Measurements from ENCODE around the gene NPR3. TPM values are rescaled to one million over a fixed set of nuclear protein-coding genes. Genes with fewer than 3 reads are reported as not detected.

NPR3 gene
- total and polyA plus RNA-seq, 2 experiments from 2014 or later = 0.07 to 0.15 TPM

DNA sequence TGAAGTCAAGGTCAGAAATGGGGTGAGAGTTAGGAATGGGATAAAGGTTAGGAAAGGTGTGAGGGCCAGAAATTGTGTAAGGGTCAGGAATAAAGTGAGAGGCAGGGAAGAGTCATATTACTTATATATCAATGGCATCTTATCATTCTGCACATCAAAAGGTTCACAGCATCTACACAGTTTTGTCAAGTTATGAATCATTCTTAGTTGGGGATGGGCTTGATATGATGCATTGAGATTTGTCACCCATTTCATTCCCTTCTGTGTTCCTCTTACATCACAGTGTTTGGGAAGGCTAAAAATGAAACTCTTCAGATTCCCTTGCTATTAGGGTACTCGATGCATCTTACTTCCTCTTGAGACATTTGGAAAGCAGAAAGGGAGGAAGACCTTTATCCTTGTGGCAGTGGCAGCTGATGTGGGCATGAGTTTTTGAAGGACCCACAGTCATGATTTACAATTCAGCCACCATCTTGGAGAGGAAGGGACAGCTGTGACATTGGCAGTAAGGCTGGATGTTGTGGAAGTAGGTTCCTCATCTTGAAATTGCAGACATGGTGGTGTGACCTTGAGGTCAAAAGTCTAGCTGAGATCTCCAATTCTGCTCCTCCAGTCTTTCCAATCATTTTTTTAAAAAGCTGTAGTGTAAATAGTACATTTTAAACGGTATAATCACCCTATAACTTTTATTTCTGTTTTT, 24.2 kb upstream of the NPR3 start:
- no peak overlapping the region for H3K27ac Mint-ChIP-seq
- H3K36me3 ChIP-seq (ENCODE audit: insufficient read depth) = peaks cover 5% of the 10 kb centered on the region
- H3K4me1 Mint-ChIP-seq = no peaks in the 10 kb centered on the region
- peaks cover 6% of the 10 kb centered on the region; the same call in 1 of the 2 replicates for H3K9me2 ChIP-seq (ENCODE audit: insufficient read depth)
- no peak overlapping the region for H3K27ac ChIP-seq (ENCODE audit: low read depth)
- no peak for ATAC-seq
- no peaks in the 10 kb centered on the region for H4K20me1 ChIP-seq (replicated peaks; ENCODE audit: insufficient read depth)
- no peak overlapping the region for H2AFZ ChIP-seq
- no peak overlapping the region for H3K4me3 ChIP-seq
- peaks cover 27% of the 10 kb centered on the region for H3K36me3 Mint-ChIP-seq (ENCODE audit: low read depth)
- H3K79me2 ChIP-seq (replicated peaks; ENCODE audit: insufficient read depth) = no peaks in the 10 kb centered on the region
- H3K4me2 ChIP-seq = no peak overlapping the region
- TF ChIP-seq EZH2 (IDR thresholded peaks at IDR 0.05; ENCODE audit: low read depth, unreplicated experiment) = no peak
- TF ChIP-seq CREB1 (CRISPR knock-in tag; IDR thresholded peaks at IDR 0.05; ENCODE audit: low read depth) = no peak
- TF ChIP-seq, protein P1, sequence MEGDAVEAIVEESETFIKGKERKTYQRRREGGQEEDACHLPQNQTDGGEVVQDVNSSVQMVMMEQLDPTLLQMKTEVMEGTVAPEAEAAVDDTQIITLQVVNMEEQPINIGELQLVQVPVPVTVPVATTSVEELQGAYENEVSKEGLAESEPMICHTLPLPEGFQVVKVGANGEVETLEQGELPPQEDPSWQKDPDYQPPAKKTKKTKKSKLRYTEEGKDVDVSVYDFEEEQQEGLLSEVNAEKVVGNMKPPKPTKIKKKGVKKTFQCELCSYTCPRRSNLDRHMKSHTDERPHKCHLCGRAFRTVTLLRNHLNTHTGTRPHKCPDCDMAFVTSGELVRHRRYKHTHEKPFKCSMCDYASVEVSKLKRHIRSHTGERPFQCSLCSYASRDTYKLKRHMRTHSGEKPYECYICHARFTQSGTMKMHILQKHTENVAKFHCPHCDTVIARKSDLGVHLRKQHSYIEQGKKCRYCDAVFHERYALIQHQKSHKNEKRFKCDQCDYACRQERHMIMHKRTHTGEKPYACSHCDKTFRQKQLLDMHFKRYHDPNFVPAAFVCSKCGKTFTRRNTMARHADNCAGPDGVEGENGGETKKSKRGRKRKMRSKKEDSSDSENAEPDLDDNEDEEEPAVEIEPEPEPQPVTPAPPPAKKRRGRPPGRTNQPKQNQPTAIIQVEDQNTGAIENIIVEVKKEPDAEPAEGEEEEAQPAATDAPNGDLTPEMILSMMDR (conservative IDR thresholded peaks at IDR 0.05; ENCODE audit: low read depth in 2 of 2) = no peak
- no peak for TF ChIP-seq ZNF331 (CRISPR knock-in tag; IDR thresholded peaks at IDR 0.05; ENCODE audit: low read depth)
- no peak for TF ChIP-seq ZNF114 (CRISPR knock-in tag; IDR thresholded peaks at IDR 0.05)
- no peak for TF ChIP-seq POLR2AphosphoS5 (IDR thresholded peaks at IDR 0.05; ENCODE audit: low read depth)
- TF ChIP-seq STAT1 (IDR thresholded peaks at IDR 0.05; ENCODE audit: unreplicated experiment) = no peak
- no peak for TF ChIP-seq NANOG (IDR thresholded peaks at IDR 0.05; ENCODE audit: borderline replicate concordance)
- TF ChIP-seq, protein P2, sequence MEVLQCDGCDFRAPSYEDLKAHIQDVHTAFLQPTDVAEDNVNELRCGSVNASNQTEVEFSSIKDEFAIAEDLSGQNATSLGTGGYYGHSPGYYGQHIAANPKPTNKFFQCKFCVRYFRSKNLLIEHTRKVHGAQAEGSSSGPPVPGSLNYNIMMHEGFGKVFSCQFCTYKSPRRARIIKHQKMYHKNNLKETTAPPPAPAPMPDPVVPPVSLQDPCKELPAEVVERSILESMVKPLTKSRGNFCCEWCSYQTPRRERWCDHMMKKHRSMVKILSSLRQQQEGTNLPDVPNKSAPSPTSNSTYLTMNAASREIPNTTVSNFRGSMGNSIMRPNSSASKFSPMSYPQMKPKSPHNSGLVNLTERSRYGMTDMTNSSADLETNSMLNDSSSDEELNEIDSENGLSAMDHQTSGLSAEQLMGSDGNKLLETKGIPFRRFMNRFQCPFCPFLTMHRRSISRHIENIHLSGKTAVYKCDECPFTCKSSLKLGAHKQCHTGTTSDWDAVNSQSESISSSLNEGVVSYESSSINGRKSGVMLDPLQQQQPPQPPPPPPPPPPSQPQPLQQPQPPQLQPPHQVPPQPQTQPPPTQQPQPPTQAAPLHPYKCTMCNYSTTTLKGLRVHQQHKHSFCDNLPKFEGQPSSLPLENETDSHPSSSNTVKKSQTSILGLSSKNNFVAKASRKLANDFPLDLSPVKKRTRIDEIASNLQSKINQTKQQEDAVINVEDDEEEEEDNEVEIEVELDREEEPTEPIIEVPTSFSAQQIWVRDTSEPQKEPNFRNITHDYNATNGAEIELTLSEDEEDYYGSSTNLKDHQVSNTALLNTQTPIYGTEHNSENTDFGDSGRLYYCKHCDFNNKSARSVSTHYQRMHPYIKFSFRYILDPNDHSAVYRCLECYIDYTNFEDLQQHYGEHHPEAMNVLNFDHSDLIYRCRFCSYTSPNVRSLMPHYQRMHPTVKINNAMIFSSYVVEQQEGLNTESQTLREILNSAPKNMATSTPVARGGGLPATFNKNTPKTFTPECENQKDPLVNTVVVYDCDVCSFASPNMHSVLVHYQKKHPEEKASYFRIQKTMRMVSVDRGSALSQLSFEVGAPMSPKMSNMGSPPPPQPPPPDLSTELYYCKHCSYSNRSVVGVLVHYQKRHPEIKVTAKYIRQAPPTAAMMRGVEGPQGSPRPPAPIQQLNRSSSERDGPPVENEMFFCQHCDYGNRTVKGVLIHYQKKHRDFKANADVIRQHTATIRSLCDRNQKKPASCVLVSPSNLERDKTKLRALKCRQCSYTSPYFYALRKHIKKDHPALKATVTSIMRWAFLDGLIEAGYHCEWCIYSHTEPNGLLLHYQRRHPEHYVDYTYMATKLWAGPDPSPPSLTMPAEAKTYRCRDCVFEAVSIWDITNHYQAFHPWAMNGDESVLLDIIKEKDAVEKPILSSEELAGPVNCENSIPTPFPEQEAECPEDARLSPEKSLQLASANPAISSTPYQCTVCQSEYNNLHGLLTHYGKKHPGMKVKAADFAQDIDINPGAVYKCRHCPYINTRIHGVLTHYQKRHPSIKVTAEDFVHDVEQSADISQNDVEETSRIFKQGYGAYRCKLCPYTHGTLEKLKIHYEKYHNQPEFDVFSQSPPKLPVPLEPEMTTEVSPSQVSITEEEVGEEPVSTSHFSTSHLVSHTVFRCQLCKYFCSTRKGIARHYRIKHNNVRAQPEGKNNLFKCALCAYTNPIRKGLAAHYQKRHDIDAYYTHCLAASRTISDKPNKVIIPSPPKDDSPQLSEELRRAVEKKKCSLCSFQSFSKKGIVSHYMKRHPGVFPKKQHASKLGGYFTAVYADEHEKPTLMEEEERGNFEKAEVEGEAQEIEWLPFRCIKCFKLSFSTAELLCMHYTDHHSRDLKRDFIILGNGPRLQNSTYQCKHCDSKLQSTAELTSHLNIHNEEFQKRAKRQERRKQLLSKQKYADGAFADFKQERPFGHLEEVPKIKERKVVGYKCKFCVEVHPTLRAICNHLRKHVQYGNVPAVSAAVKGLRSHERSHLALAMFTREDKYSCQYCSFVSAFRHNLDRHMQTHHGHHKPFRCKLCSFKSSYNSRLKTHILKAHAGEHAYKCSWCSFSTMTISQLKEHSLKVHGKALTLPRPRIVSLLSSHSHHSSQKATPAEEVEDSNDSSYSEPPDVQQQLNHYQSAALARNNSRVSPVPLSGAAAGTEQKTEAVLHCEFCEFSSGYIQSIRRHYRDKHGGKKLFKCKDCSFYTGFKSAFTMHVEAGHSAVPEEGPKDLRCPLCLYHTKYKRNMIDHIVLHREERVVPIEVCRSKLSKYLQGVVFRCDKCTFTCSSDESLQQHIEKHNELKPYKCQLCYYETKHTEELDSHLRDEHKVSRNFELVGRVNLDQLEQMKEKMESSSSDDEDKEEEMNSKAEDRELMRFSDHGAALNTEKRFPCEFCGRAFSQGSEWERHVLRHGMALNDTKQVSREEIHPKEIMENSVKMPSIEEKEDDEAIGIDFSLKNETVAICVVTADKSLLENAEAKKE (CRISPR knock-in tag; IDR thresholded peaks at IDR 0.05) = no peak
- TF ChIP-seq, protein P3, sequence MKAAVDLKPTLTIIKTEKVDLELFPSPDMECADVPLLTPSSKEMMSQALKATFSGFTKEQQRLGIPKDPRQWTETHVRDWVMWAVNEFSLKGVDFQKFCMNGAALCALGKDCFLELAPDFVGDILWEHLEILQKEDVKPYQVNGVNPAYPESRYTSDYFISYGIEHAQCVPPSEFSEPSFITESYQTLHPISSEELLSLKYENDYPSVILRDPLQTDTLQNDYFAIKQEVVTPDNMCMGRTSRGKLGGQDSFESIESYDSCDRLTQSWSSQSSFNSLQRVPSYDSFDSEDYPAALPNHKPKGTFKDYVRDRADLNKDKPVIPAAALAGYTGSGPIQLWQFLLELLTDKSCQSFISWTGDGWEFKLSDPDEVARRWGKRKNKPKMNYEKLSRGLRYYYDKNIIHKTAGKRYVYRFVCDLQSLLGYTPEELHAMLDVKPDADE (IDR thresholded peaks at IDR 0.05) = no peak
- no peak for TF ChIP-seq JUNB (IDR thresholded peaks at IDR 0.05; ENCODE audit: unreplicated experiment)
- TF ChIP-seq EZH2phosphoT487 (IDR thresholded peaks at IDR 0.05; ENCODE audit: unreplicated experiment) = no peak
- TF ChIP-seq, protein P4, sequence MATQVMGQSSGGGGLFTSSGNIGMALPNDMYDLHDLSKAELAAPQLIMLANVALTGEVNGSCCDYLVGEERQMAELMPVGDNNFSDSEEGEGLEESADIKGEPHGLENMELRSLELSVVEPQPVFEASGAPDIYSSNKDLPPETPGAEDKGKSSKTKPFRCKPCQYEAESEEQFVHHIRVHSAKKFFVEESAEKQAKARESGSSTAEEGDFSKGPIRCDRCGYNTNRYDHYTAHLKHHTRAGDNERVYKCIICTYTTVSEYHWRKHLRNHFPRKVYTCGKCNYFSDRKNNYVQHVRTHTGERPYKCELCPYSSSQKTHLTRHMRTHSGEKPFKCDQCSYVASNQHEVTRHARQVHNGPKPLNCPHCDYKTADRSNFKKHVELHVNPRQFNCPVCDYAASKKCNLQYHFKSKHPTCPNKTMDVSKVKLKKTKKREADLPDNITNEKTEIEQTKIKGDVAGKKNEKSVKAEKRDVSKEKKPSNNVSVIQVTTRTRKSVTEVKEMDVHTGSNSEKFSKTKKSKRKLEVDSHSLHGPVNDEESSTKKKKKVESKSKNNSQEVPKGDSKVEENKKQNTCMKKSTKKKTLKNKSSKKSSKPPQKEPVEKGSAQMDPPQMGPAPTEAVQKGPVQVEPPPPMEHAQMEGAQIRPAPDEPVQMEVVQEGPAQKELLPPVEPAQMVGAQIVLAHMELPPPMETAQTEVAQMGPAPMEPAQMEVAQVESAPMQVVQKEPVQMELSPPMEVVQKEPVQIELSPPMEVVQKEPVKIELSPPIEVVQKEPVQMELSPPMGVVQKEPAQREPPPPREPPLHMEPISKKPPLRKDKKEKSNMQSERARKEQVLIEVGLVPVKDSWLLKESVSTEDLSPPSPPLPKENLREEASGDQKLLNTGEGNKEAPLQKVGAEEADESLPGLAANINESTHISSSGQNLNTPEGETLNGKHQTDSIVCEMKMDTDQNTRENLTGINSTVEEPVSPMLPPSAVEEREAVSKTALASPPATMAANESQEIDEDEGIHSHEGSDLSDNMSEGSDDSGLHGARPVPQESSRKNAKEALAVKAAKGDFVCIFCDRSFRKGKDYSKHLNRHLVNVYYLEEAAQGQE (IDR thresholded peaks at IDR 0.05; ENCODE audit: unreplicated experiment) = no peak
- peaks cover 6% of the 10 kb centered on the region for H3K27me3 Mint-ChIP-seq (ENCODE audit: insufficient read depth, low read depth, poor library complexity)
- H3K4me3 Mint-ChIP-seq = no peak overlapping the region
- H3F3A ChIP-seq (replicated peaks; ENCODE audit: low read depth) = no peaks in the 10 kb centered on the region
- H3K9me3 Mint-ChIP-seq = peaks cover 37% of the 10 kb centered on the region
- no peak for DNase-seq (ENCODE audit: low spot score)
- H3K4me1 ChIP-seq (ENCODE audit: insufficient read depth) = no peaks in the 10 kb centered on the region
- H3K27me3 ChIP-seq (ENCODE audit: insufficient read depth) = no peaks in the 10 kb centered on the region

Data from GM23338 (cell line).